ENCODE results near the gene SLC39A12. TPM values are rescaled to one million over a fixed set of nuclear protein-coding genes. Genes with fewer than 3 reads are reported as not detected.

SLC39A12 gene
- total and polyA plus RNA-seq, 2 of the 13 experiments (the other 11 are each of a cell fraction or from before 2014, with no cell fraction given) = not detected

GRCh38 chr10:17910125-17910789 lies 41.5 kb upstream of the SLC39A12 start (continued):
- TF ChIP-seq ZNF800 (CRISPR knock-in tag; IDR thresholded peaks at IDR 0.05) = no peak
- peak; percentile 34; the same call in 1 of the 2 replicates for TF ChIP-seq SMC3 (IDR thresholded peaks at IDR 0.05; ENCODE audit: low read length)
- TF ChIP-seq HMG20B (CRISPR knock-in tag; conservative IDR thresholded peaks at IDR 0.05) = no peak
- no peak for TF ChIP-seq LRRFIP1 (CRISPR knock-in tag; conservative IDR thresholded peaks at IDR 0.05)
- TF ChIP-seq ZNF430 (CRISPR knock-in tag; IDR thresholded peaks at IDR 0.05) = no peak
- TF ChIP-seq USF2 (IDR thresholded peaks at IDR 0.05; ENCODE audit: low read depth, low read length) = no peak
- TF ChIP-seq USF2 (CRISPR knock-in tag; IDR thresholded peaks at IDR 0.05; ENCODE audit: borderline replicate concordance) = no peak

Measured in HepG2 (cell line).